HG03565 (cell line): ENCODE results near the gene RNMT.
A peak's percentile ranks its signal among the peaks of the same experiment; 100 is the strongest.
"Not testable (repeated sequence)": the region's sequence is repeated elsewhere in the genome, so short reads cannot be mapped to it uniquely, and the experiment has no call there.

ENCODE experiments used
- ATAC-seq: cut with Tn5 transposase; IDR thresholded peaks from one replicate; pipeline ENCODE4 v1.9.1; 2021; ENCODE audit warnings: mild to moderate bottlenecking, moderate library complexity; ENCODE audit not compliant: unreplicated experiment

Gene RNMT

DNA sequence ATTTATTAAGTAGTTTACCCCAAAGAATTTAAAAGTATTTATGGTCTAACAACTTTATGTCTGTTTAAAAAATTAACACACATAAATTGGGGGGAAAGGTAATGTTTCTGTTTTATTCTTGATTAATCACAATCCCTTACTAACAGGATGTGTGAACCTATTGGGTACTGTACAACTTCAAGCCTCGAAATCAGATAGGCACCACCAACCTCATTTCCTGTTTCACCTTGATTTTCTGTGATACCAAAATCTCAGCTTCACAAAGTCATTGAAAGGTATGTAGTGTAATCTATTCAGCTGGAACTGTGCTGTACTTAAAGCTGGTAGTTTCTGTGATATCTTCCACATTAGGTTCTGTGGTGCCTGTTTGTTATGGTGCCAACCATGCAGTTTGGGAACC is 4.0 kb downstream of the RNMT start:
- ATAC-seq: no peak

GRCh38 chr18:13735681-13736080 is 9.2 kb downstream of the RNMT start:
- ATAC-seq: no peak

DNA sequence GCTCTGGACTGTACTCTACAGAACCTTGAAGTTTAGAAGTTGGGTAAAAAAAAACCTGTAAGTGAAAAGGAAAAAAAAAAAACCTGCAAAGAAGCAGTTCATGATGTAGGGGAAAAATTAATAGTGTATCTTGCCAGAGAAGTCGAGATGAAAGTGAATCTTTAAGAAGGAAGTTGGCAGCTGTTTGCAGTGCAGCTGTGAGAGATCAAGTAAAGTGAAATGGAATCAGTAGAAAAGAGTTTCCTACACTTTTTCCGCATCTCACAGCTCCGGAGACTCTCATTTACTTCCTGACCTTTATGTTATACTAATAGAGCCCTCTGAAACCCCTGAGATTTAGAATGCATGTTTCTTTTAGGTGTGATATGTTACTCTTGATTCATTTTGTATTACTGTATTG is 19.2 kb downstream of the RNMT start:
- no peak for ATAC-seq

GRCh38 chr18:13746633-13747032 is 20.2 kb downstream of the RNMT start:
- ATAC-seq: no peak

- not testable (repeated sequence) for ATAC-seq
These were observed 25.1 kb downstream of the RNMT start for GRCh38 chr18:13751599-13751998.

- no peak for ATAC-seq
These were observed 29.8 kb downstream of the RNMT start for GRCh38 chr18:13756261-13756660.

- ATAC-seq: no peak
These were observed 30.2 kb downstream of the RNMT start for GRCh38 chr18:13756671-13757070.

- ATAC-seq: no peak
These were observed 32.1 kb downstream of the RNMT start for GRCh38 chr18:13758622-13759021.

DNA sequence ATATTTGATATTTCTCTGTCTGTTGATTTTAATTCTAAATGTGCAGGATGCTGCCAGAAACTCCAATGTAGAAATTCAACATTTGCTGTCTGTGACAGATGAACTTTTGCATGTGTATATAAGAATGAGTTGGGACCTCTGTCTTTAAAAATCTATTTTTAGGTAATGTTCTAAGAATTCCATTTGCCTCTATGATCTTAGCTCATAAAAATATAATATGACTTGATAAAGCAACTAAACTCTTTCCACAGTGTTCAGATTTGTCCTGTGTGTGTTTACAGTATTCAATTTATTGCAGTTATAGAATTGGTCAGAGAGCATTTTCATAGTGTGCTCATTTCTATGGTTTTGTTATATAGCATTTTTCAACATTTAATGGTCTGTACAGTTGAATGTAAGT is 33.6 kb downstream of the RNMT start:
- ATAC-seq: no peak

DNA sequence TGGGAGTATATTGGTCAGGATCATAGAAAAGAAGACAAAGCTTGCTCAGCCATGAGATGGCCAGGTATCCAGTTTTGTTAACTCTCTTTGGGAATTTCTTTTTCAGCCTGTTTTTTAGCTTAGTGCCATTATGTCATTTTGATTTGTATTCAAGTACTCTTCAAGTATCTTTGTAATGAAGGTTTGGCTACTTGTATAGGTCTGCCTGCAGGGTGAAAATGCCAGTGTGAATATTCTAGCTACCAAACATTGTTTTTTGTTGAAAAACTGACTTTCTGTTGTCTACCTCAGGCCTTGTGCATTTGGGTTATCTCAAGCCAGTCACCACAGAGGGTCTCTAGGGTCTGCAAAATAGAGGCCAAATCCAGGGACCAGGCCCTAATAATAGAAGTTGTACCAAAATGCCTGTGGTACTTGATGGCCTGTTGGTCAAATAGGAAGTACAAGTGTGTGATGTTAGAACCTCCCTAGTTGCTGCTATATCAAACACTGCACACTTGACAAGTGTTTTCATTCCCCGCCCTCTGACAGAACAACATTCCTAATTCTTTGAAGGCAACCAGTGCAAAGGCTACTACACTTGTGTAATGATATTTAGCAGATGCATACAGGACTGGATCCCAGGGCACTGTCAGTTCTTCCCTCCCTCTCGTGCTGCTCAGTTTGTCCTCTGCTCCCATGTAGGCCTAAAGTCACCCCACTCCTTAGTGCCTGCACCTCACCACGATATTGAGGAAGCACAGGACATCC is 36.4 kb downstream of the RNMT start:
- ATAC-seq: no peak

- no peak for ATAC-seq
These were observed 48.6 kb downstream of the RNMT start for GRCh38 chr18:13775058-13775457.

GRCh38 chr18:13791181-13791580 is 64.7 kb downstream of the RNMT start:
- no peak for ATAC-seq

GRCh38 chr18:13793819-13794218 is 67.3 kb downstream of the RNMT start:
- no peak for ATAC-seq

GRCh38 chr18:13796515-13796914 is 70.0 kb downstream of the RNMT start:
- no peak for ATAC-seq

GRCh38 chr18:13797157-13797611 is 70.7 kb downstream of the RNMT start:
- no peak for ATAC-seq

DNA sequence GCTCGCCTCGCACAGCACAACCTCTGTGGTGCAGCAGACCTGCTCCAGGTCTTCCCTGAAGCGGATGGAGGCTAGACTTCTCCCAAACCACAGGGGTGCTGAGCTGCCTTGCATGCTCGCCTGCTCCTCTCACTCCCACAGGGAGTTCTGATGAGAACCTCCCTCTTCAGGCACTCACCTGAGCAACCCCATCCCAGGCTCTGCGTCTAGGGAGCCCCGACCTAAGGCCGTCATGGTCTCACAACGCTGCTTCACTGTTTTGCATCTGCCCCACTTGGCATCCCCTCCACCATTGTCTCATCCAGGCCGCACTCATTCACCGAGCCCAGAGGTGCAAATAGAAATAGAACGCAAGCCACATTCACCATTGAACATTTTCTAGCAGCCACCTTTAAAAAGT is 72.9 kb downstream of the RNMT start:
- ATAC-seq: no peak

- peak; percentile 53 for ATAC-seq
These were observed 74.2 kb downstream of the RNMT start for GRCh38 chr18:13800505-13801259.

DNA sequence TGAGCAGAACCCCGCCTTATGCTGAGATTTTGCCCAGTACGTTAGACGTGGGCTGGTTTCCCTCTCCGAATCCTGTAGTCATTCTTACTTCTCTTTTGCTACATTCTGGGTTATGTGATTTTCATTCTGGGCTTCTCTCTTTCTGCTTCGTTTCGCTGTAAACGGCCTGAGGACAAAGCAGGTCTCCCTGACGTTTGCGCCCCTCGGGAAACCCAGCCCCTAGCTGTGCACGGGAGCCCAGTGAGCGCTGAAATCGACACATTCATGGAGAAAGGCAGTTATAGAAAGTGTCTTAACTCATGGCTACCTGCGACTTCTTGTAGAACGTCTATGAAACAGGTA is 74.8 kb downstream of the RNMT start:
- no peak for ATAC-seq

DNA sequence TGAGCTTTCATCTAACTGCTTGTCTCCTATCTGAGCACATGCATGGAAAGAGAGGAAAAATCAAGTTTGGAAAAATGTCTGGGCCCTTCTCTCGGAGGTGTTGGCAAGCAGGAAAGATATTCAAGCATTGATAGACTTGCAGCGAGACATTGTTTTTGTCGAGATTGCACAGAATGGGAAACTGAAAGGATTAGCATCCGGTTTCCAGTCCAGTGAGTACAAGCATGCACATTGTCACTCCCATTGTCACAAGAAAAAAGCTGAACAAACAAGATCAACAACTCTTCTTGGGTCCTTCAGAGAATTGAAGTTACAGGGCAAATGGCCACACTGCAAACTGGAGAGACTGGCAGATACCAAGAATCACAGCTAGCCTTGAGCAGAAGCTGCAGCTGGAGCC is 77.8 kb downstream of the RNMT start:
- ATAC-seq: no peak

DNA sequence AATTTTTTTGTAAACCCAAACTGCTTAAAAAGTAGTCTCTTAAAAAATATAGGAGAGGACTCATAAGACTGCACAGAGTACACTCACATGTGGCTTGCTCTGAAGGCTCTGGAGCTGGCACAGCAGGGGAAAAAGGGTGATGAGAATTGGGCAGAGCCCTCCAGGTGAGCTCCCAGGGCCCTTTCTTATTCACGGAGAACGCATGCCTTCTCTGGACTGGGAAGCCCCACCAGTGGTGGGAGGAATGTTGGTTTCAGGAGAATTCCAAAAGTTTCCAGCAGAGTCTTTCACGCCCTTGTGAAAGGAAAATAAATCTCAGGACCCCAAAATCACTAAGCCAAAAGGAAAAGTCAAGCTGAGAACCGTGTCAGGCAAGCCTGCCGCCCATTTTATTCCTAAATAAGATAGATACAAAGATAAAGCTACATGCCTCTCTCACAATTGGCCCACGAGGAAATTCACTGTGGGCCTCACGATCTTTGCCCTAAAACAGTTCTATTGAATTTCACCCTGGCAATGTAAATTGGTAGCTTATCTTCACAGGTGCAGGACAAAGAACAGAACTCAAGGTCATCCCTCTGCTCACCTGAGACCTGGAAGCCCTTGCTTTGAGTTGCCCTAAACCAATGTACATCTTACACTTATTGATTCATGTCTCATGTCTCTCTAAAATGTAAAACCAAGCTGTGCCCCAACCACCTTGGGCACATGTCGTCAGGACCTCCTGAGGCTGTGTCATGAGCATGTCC is 82.0 kb downstream of the RNMT start:
- ATAC-seq: no peak

DNA sequence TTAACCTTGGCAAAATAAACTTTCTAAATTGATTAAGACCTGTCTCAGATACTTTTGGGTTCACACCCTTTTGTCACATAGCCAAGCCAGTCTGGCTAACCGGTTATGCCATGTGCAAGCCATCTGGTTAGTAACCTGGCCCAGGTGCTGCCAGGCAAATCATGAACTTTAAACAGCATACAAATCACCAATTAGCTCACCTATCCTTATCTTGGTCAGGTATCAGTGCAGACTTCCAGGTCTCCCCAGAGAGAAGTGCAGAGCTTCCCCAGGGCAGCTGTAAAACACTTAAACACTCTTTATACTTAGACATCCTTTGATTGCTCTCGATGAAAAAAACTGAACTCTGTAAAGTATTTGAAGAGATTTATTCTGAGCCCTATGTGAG is 82.6 kb downstream of the RNMT start:
- no peak for ATAC-seq
